Adrenal gland (tissue), 12 donors: ENCODE results near the gene CCDC88B. TPM values are rescaled to one million over a fixed set of nuclear protein-coding genes. Genes with fewer than 3 reads are reported as not detected.
A peak's percentile ranks its signal among the peaks of the same experiment; 100 is the strongest.

Experiments used
- DNase-seq, 7 donors: peaks; one replicate each; pipeline ENCODE4 v3.0.0-alpha.2; 2019 to 2020
- H3K27ac ChIP-seq, 5 donors: fragments of 200-600 bp; sonication (generic) in 4 of 5; 1 replicate in 3 of 5; 2 replicates in 2 of 5; pipeline versions ENCODE4 v1.5.1 to v1.8.0; 2016 to 2020; ENCODE audit warnings: mild to moderate bottlenecking in 1 of 5
- H3K27me3 ChIP-seq: fragments of 200-600 bp; 2 replicates; pipeline ENCODE4 v1.8.0; 2021
- H3K36me3 ChIP-seq, 2 donors: fragments of 200-600 bp; replicated peaks in 1 of 2; 1 replicate in 1 of 2; 2 replicates in 1 of 2; pipeline versions ENCODE4 v1.5.1 to v1.8.0; 2018 to 2022
- H3K4me1 ChIP-seq, 2 donors: fragments of 200-600 bp; replicated peaks in 1 of 2; 1 replicate in 1 of 2; 2 replicates in 1 of 2; pipeline versions ENCODE4 v1.5.1 to v1.8.0; 2018 to 2021
- H3K4me3 ChIP-seq, 4 donors: fragments of 200-600 bp; sonication (generic) in 3 of 4; one replicate each; pipeline ENCODE4 v1.5.1; 2016 to 2018
- H3K9me3 ChIP-seq, 3 donors: fragments of 200-600 bp; sonication (generic) in 1 of 3; replicated peaks in 1 of 3; 1 replicate in 2 of 3; 2 replicates in 1 of 3; pipeline versions ENCODE4 v1.5.1 to v1.8.0; 2016 to 2021
- CTCF ChIP-seq, 6 experiments: fragments of 450-650 bp in 4 of 6; fragments of 200-600 bp in 2 of 6; sonication (generic) in 1 of 6; IDR thresholded peaks; 1 replicate in 5 of 6; 2 replicates in 1 of 6; pipeline versions ENCODE4 v1.5.1 to v1.8.0; 2016 to 2021; ENCODE audit warnings: antibody characterized with exemption in 6 of 6, mild to moderate bottlenecking in 2 of 6, moderate library complexity in 1 of 6
- POLR2A ChIP-seq, 2 donors: fragments of 450-650 bp; IDR thresholded peaks; one replicate each; pipeline ENCODE4 v1.6.1; 2017; ENCODE audit warnings: antibody characterized with exemption in 2 of 2, mild to moderate bottlenecking in 2 of 2, moderate library complexity in 1 of 2
- WGBS, 4 donors: extraction: QIAGEN DNeasy Blood & Tissue Kit in 2 of 4; methylation state at CpG; one replicate each; pipeline versions ENCODE4 v1.1.5 to v1.1.7; 2013 to 2017; 5-methylcytosine and 5-hydroxymethylcytosine counted together
- intact Hi-C, 2 donors: fragments of 100-400 bp; cut with DNase I; formaldehyde crosslinking; loops; one replicate each; pipeline versions ENCODE4 v1.14.1 to v1.15.0; 2022 to 2023
- polyA plus RNA-seq, 3 donors: library from polyadenylated mRNA; stranded (reverse); fragments of 200-250 nt in 2 of 3; fragments of 350-450 nt in 1 of 3; fragmentation: Illumina TruSeq in 1 of 3; extraction: RNeasy Lipid Tissue Mini Kit (QIAGEN cat#74804) in 1 of 3; gene quantifications; one replicate each; pipeline ENCODE4 v1.2.3, GENCODE V29; 2013 to 2014
- total RNA-seq, 9 donors: library from RNA; depleted of rRNA in 4 of 9; stranded (reverse); fragments of >200 nt in 4 of 9; fragments of 120-200 nt in 1 of 9; fragmentation: NEBNext Ultra II Directional in 1 of 9; extraction: Animal tissue kit (Norgen Biotek cat#: 25700) in 1 of 9; gene quantifications; one replicate each; pipeline versions ENCODE4 v1.1.0 to v1.2.4, GENCODE V29; 2013 to 2023
- donor health status: healthy with polysubstance abuse.
- donor health status: Bipolar disorder and iron deficiency.
- donor health status: DM: yes; HTN: yes; CAD: no.
- donor health status: DM: no; HTN: no; CAD: no.
- donor health status: DM: no; HTN: no; CAD: no.
- donor health status: DM: yes; HTN: yes; CAD: no.

The CCDC88B gene
- total and polyA plus RNA-seq, 12 donors = 5.1 to 143 (median 14.5) TPM

DNA sequence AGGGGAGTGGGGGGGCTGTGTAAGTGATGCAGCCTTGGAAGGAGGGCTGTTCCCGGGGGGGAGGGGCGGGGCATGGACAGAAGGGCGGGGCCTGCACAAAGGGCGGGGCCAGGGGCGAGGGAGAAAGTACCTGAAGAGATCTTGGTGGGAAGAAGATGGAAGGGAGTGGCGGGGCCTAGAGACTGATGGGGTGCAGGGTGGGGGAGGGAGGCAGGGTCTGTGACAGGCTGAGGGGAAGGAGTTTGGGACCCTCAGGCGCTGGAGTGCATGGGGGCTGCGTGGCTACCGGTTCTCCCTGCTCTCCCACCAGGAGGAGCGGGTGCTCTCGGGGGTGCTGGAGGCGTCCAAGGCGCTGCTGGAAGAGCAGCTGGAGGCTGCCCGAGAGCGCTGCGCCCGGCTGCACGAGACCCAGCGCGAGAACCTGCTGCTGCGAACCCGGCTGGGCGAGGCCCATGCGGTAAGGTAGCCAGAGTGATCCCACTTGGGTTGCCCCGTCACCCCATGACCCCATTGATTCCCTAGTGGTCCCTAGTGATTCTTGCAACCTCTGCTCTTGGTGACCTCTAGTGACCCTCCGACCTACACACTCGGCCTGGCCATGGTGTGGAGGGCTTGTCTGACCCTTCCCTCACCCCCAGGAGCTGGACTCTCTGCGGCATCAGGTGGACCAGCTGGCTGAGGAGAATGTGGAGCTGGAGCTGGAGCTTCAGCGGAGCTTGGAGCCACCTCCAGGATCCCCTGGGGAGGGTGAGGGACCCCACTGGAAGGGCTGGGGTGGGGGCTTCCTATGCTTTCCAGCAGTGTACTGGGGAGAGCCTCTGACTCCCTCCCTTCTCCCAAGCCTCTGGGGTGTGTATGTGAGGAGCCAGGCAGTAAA lies 3.1 kb downstream of the CCDC88B start:
- TF ChIP-seq POLR2A (IDR thresholded peaks at IDR 0.05) (no peak), CTCF (IDR thresholded peaks at IDR 0.05) (no peak)
- no peaks in the 10 kb centered on the region for H3K9me3 ChIP-seq
- H3K4me1 ChIP-seq = peaks cover 6% of the 10 kb centered on the region in 2 donors
- WGBS, 4 donors = 60 to 73% (median 67%) methylated on average over 24 to 29 of the region's 29 CpGs
- H3K27me3 ChIP-seq = no peaks in the 10 kb centered on the region
- H3K36me3 ChIP-seq = no peaks in the 10 kb centered on the region
- peak overlapping the region in 1 of 5 donors; percentile 71 for H3K27ac ChIP-seq
- intact Hi-C loops = no loop called here
- peak overlapping the region in 1 of 4 donors; percentile 43 for H3K4me3 ChIP-seq
- DNase-seq = peak in 1 of 7 donors; percentile 51

- Histone ChIP-seq H3K27me3 (no peaks in the 10 kb centered on the region), H3K9me3 (no peaks in the 10 kb centered on the region), H3K36me3 (no peaks in the 10 kb centered on the region), H3K27ac (no peak overlapping the region), H3K4me3 (no peak overlapping the region), H3K4me1 (peaks cover 6% of the 10 kb centered on the region in 2 donors)
- WGBS, 4 donors = 78 to 81% (median 79%) methylated on average over 9 to 18 of the region's 18 CpGs
- TF ChIP-seq CTCF (IDR thresholded peaks at IDR 0.05) (peak in 4 of 6 experiments; percentile 22 to 32 (median 26)), POLR2A (IDR thresholded peaks at IDR 0.05) (no peak)
- intact Hi-C loops = no loop called here
- DNase-seq = peak in 2 of 7 donors; percentile 41 to 47
Measured at GRCh38 chr11:64343767-64344559, 4.0 kb downstream of the CCDC88B start.

DNA sequence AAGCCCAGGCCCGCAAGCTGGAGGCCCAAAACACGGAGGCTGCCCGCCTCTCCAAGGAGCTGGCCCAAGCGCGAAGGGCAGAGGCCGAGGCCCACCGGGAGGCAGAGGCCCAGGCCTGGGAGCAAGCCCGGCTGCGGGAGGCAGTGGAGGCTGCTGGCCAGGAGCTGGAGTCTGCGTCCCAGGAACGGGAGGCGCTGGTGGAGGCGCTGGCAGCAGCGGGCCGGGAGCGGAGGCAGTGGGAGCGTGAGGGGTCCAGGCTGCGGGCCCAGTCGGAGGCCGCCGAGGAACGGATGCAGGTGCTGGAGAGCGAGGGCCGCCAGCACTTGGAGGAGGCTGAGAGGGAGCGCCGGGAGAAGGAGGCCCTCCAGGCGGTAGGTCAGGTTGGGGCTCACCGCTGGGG lies 4.8 kb downstream of the CCDC88B start:
- no peak overlapping the region for H3K4me3 ChIP-seq
- 91 to 94% (median 93%) methylated on average over 20 to 28 of the region's 28 CpGs for WGBS, 4 donors
- no peak for DNase-seq
- no peaks in the 10 kb centered on the region for H3K27me3 ChIP-seq
- TF ChIP-seq POLR2A (IDR thresholded peaks at IDR 0.05) (no peak), CTCF (IDR thresholded peaks at IDR 0.05) (no peak)
- H3K9me3 ChIP-seq = no peaks in the 10 kb centered on the region
- peaks cover 6% of the 10 kb centered on the region in 2 donors for H3K4me1 ChIP-seq
- intact Hi-C loops = no loop called here
- H3K36me3 ChIP-seq = no peaks in the 10 kb centered on the region
- H3K27ac ChIP-seq = no peak overlapping the region

GRCh38 chr11:64347193-64347867 lies 7.3 kb downstream of the CCDC88B start:
- no peak overlapping the region for H3K4me3 ChIP-seq
- DNase-seq = no peak
- TF ChIP-seq POLR2A (IDR thresholded peaks at IDR 0.05) (no peak), CTCF (IDR thresholded peaks at IDR 0.05) (no peak)
- H3K9me3 ChIP-seq = no peaks in the 10 kb centered on the region
- no peak overlapping the region for H3K27ac ChIP-seq
- intact Hi-C loops = no loop called here
- no peaks in the 10 kb centered on the region for H3K27me3 ChIP-seq
- H3K36me3 ChIP-seq = no peaks in the 10 kb centered on the region
- H3K4me1 ChIP-seq = peaks cover under 1% of the 10 kb centered on the region in 2 donors
- WGBS, 4 donors = 77 to 86% (median 86%) methylated on average over 9 to 12 of the region's 12 CpGs
